H9 (cell line): ENCODE measurements around the gene HECTD2. TPM values are rescaled to one million over a fixed set of nuclear protein-coding genes. Genes with fewer than 3 reads are reported as not detected.
A peak's percentile ranks its signal among the peaks of the same experiment; 100 is the strongest.

Experiments used
- DNase-seq: peaks from one replicate; pipeline ENCODE4 v3.0.0-alpha.2; 2017
- H2AFZ ChIP-seq: one replicate; pipeline ENCODE4 v1.6.1; 2013; ENCODE audit warnings: mild to moderate bottlenecking, low read length, control low read depth, moderate library complexity
- H2AK5ac ChIP-seq: 2 replicates; pipeline ENCODE4 v1.6.1; 2013; ENCODE audit warnings: low read length, control low read depth, mixed read lengths; ENCODE audit not compliant: insufficient read length
- H2BK120ac ChIP-seq: one replicate; pipeline ENCODE4 v1.6.1; 2013; ENCODE audit warnings: low read depth, mild to moderate bottlenecking, low read length, control low read depth, inconsistent platforms; ENCODE audit not compliant: poor library complexity, severe bottlenecking
- H2BK12ac ChIP-seq: 2 replicates; pipeline ENCODE4 v1.6.1; 2013; ENCODE audit warnings: low read length, control low read depth, mixed read lengths, low read depth; ENCODE audit not compliant: insufficient read length
- H2BK15ac ChIP-seq: 2 replicates; pipeline ENCODE4 v1.6.1; 2013; ENCODE audit warnings: low read depth, low read length, control low read depth
- H2BK20ac ChIP-seq: one replicate; pipeline ENCODE4 v1.6.1; 2013; ENCODE audit warnings: low read depth, mild to moderate bottlenecking, low read length, control low read depth, inconsistent platforms; ENCODE audit not compliant: poor library complexity, severe bottlenecking
- H2BK5ac ChIP-seq: 2 replicates; pipeline ENCODE4 v1.6.1; 2013; ENCODE audit warnings: low read length, control low read depth, mixed read lengths; ENCODE audit not compliant: insufficient read length
- H3K14ac ChIP-seq: 2 replicates; pipeline ENCODE4 v1.6.1; 2013; ENCODE audit warnings: low read length, control low read depth; ENCODE audit not compliant: insufficient read depth
- H3K18ac ChIP-seq: 2 replicates; pipeline ENCODE4 v1.6.1; 2013; ENCODE audit warnings: low read depth, mild to moderate bottlenecking, mixed read lengths, low read length, control low read depth; ENCODE audit not compliant: insufficient read length
- H3K23ac ChIP-seq: 2 replicates; pipeline ENCODE4 v1.6.1; 2013; ENCODE audit warnings: low read length, control low read depth, mixed read lengths, low read depth; ENCODE audit not compliant: insufficient read length
- H3K23me2 ChIP-seq: 2 replicates; pipeline ENCODE4 v1.6.1; 2013; ENCODE audit warnings: low read depth, mild to moderate bottlenecking, mixed read lengths, low read length, control low read depth; ENCODE audit not compliant: insufficient read length, poor library complexity, severe bottlenecking
- H3K27ac ChIP-seq: 2 replicates; pipeline ENCODE4 v1.5.1; 2013; ENCODE audit warnings: low read length, control low read depth, mixed read lengths, low read depth; ENCODE audit not compliant: insufficient read length
- H3K27me3 ChIP-seq: 2 replicates; pipeline ENCODE4 v1.6.1; 2013; ENCODE audit warnings: low read length, control low read depth, inconsistent platforms; ENCODE audit not compliant: insufficient read depth
- H3K4ac ChIP-seq: 2 replicates; pipeline ENCODE4 v1.6.1; 2013; ENCODE audit warnings: low read depth, mild to moderate bottlenecking, control low read depth, inconsistent platforms, low read length, moderate library complexity
- H3K4me1 ChIP-seq: 2 replicates; pipeline ENCODE4 v1.6.1; 2013; ENCODE audit warnings: low read length, control low read depth, inconsistent platforms; ENCODE audit not compliant: insufficient read depth
- H3K4me2 ChIP-seq: 2 replicates; pipeline ENCODE4 v1.6.1; 2013; ENCODE audit warnings: low read length, control low read depth, mixed read lengths; ENCODE audit not compliant: insufficient read length, insufficient read depth
- H3K56ac ChIP-seq: 2 replicates; pipeline ENCODE4 v1.6.1; 2013; ENCODE audit warnings: low read depth, mild to moderate bottlenecking, mixed read lengths, low read length, control low read depth; ENCODE audit not compliant: insufficient read length
- H3K79me1 ChIP-seq: 2 replicates; pipeline ENCODE4 v1.6.1; 2013; ENCODE audit warnings: low read depth, mild to moderate bottlenecking, moderate library complexity, low read length, control low read depth, inconsistent platforms; ENCODE audit not compliant: insufficient read depth, poor library complexity, severe bottlenecking
- H3K79me2 ChIP-seq: 2 replicates; pipeline ENCODE4 v1.6.1; 2013; ENCODE audit warnings: low read length, control low read depth, inconsistent platforms; ENCODE audit not compliant: insufficient read depth
- H3K9ac ChIP-seq: 2 replicates; pipeline ENCODE4 v1.6.1; 2013; ENCODE audit warnings: low read length, control low read depth, mixed read lengths; ENCODE audit not compliant: insufficient read length; ENCODE audit errors: extremely low read depth
- H3K9me3 ChIP-seq: one replicate; pipeline ENCODE4 v1.6.1; 2013; ENCODE audit warnings: low read depth, low read length, inconsistent platforms; ENCODE audit not compliant: control insufficient read depth
- H3T11ph ChIP-seq: one replicate; pipeline ENCODE4 v1.6.1; 2013; ENCODE audit warnings: mild to moderate bottlenecking, low read length, control low read depth, inconsistent platforms
- H4K20me1 ChIP-seq: one replicate; pipeline ENCODE4 v1.6.1; 2013; ENCODE audit not compliant: control insufficient read depth, insufficient read length, insufficient read depth
- H4K5ac ChIP-seq: 2 replicates; pipeline ENCODE4 v1.6.1; 2013; ENCODE audit warnings: low read depth, mild to moderate bottlenecking, mixed read lengths, low read length, control low read depth; ENCODE audit not compliant: insufficient read length
- H4K8ac ChIP-seq: replicated peaks from 2 replicates; pipeline ENCODE4 v1.6.1; 2013; ENCODE audit warnings: low read length, control low read depth, mixed read lengths, low read depth; ENCODE audit not compliant: insufficient read length
- H4K91ac ChIP-seq: 2 replicates; pipeline ENCODE4 v1.6.1; 2013; ENCODE audit warnings: low read depth, mild to moderate bottlenecking, moderate library complexity, mixed read lengths, low read length, control low read depth; ENCODE audit not compliant: insufficient read length
- H3K27ac Mint-ChIP-seq, 3 experiments: 2 replicates in 2 of 3; 3 replicates in 1 of 3; pipeline ENCODE4 v1.8.0; 2020 to 2021; ENCODE audit warnings: mixed read lengths in 3 of 3, mild to moderate bottlenecking in 1 of 3, moderate library complexity in 1 of 3
- H3K27me3 Mint-ChIP-seq: 2 replicates; pipeline ENCODE4 v1.8.0; 2021; ENCODE audit warnings: low read depth, mild to moderate bottlenecking, moderate library complexity, mixed read lengths
- H3K36me3 Mint-ChIP-seq, 3 experiments: 2 replicates in 2 of 3; 3 replicates in 1 of 3; pipeline ENCODE4 v1.8.0; 2020 to 2021; ENCODE audit warnings: low read depth in 3 of 3, mixed read lengths in 3 of 3; ENCODE audit not compliant: insufficient read depth in 1 of 3
- H3K4me1 Mint-ChIP-seq, 2 experiments: 2 replicates each; pipeline ENCODE4 v1.8.0; 2020; ENCODE audit warnings: mixed read lengths in 2 of 2
- H3K4me3 Mint-ChIP-seq, 2 experiments: 2 replicates in 1 of 2; 3 replicates in 1 of 2; pipeline ENCODE4 v1.8.0; 2020 to 2021; ENCODE audit warnings: mild to moderate bottlenecking in 2 of 2, mixed read lengths in 2 of 2, moderate library complexity in 1 of 2
- H3K9me3 Mint-ChIP-seq, 2 experiments: 2 replicates in 1 of 2; 3 replicates in 1 of 2; pipeline ENCODE4 v1.8.0; 2020; ENCODE audit warnings: mild to moderate bottlenecking in 2 of 2, mixed read lengths in 2 of 2, moderate library complexity in 1 of 2
- CTCF ChIP-seq: fragments of 200-600 bp; sonication (generic); conservative IDR thresholded peaks from 3 replicates; pipeline ENCODE4 v1.8.0; 2021; ENCODE audit warnings: antibody characterized with exemption, mild to moderate bottlenecking
- WGBS: extraction: QIAGEN DNeasy Blood & Tissue Kit; methylation state at CpG from one replicate; pipeline ENCODE4 v1.1.7; 2013; ENCODE audit warnings: missing lambda C conversion rate, low lambda C conversion rate, mixed read lengths; ENCODE audit not compliant: insufficient read length; ENCODE audit errors: extremely low coverage; 5-methylcytosine and 5-hydroxymethylcytosine counted together
- total RNA-seq: library from RNA; stranded (reverse); gene quantifications from 2 replicates; pipeline ENCODE4 v1.2.1, GENCODE V29; 2021

The HECTD2 gene
- total RNA-seq, 1 experiment from 2014 or later: 13.4 TPM

DNA sequence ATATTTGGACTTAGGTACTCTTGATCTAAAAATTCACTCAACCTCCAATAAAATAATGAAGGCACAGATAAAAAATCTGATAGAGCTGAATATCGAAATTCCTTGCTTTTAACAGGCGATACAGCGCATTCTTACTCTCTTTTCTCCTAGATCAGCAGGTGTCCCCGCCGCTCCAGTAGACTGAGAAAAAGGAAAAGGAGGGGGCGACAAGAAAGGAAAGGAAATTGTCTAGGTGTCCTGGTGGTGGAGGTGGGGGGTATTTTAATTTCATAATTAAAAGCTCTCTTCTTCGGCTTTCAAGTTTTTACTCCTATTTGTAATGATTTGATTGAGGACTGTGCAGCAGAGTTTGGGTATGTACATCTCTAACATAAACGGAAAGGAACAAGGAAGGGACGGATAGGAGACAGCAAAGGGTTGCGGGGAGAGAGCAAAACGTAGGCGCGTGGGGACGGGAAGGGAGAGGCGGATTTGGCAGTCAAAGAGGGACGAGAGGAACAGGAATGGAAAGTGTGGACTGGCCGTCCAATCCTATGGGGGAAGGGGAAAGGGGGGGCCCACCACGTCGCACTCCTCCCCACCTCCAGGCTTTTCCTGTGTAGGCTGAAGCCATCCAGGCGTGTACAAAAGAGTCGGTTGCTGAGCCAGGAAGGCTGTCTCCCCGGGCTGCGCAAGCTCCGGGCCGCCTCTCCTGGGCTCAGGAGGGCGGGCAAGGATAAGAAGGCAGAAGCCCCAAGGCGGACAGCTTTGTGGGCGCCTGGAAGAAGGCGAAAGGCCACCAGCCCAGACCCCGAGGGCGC lies 875 bp upstream of the HECTD2 start:
- Histone ChIP-seq H2BK20ac (no peak overlapping the region), H4K8ac (no peak overlapping the region), H3K27me3 (no peaks in the 10 kb centered on the region), H3K23me2 (peaks cover 6% of the 10 kb centered on the region), H2AK5ac (no peak overlapping the region), H3K9me3 (no peaks in the 10 kb centered on the region), H3K23ac (no peak overlapping the region), H3K9ac (peak overlapping the region; percentile 98), H3K14ac (peak overlapping the region; percentile 100), H4K20me1 (no peaks in the 10 kb centered on the region), H3K79me2 (no peaks in the 10 kb centered on the region), H2BK120ac (peak overlapping the region; percentile 25), H3K4ac (peak overlapping the region; percentile 23), H3K79me1 (no peaks in the 10 kb centered on the region), H2AFZ (no peak overlapping the region), H4K91ac (peak overlapping the region; percentile 73), H3T11ph (no peak overlapping the region), H2BK5ac (no peak overlapping the region), H4K5ac (peak overlapping the region; percentile 76), H3K56ac (peak overlapping the region; percentile 63), H3K27ac (peak overlapping the region; percentile 53), H2BK12ac (no peak overlapping the region), H3K4me1 (no peaks in the 10 kb centered on the region), H2BK15ac (no peak overlapping the region), H3K18ac (peak overlapping the region; percentile 99), H3K4me2 (peak overlapping the region; percentile 68)
- Mint-ChIP-seq H3K4me1 (peaks cover 47 to 50% of the 10 kb centered on the region in 2 experiments), H3K36me3 (no peaks in the 10 kb centered on the region), H3K27me3 (no peaks in the 10 kb centered on the region), H3K27ac (peak overlapping the region; percentile 89 to 97 (median 97)), H3K9me3 (no peaks in the 10 kb centered on the region), H3K4me3 (peak overlapping the region; percentile 79 to 86)
- DNase-seq: peak; percentile 56
- no CpG with 5 or more reads among the region's 31 CpGs for WGBS
- TF ChIP-seq CTCF: no peak; the same call in 2 of the 3 replicates
